Esophagus squamous epithelium (tissue), 4 donors: ENCODE results near the gene SLC1A7.

ENCODE experiments used
- CTCF ChIP-seq, 6 experiments: fragments of 450-650 bp in 4 of 6; fragments of 200-600 bp in 2 of 6; sonication (generic) in 2 of 6; IDR thresholded peaks; one replicate each; pipeline ENCODE4 v1.5.1; 2016 to 2019; ENCODE audit warnings: antibody characterized with exemption in 6 of 6, mild to moderate bottlenecking in 4 of 6, moderate library complexity in 4 of 6
- POLR2A ChIP-seq, 4 donors: fragments of 450-650 bp; IDR thresholded peaks; one replicate each; pipeline ENCODE4 v1.6.1; 2017; ENCODE audit warnings: antibody characterized with exemption in 4 of 4, mild to moderate bottlenecking in 4 of 4, moderate library complexity in 3 of 4

- no peak for TF ChIP-seq CTCF (IDR thresholded peaks at IDR 0.05)
- TF ChIP-seq POLR2A (IDR thresholded peaks at IDR 0.05), result no peak
Measured at GRCh38 chr1:53140451-53140850, 2.0 kb downstream of the SLC1A7 start.
